GM19099 (cell line): Measurements from ENCODE around the gene BICD2.

Experiments used
- POLR2A ChIP-seq: IDR thresholded peaks from 3 replicates; pipeline ENCODE4 v1.6.1; 2011; ENCODE audit warnings: low read depth; ENCODE audit not compliant: insufficient read length; ENCODE audit errors: extremely low read depth

BICD2 gene

GRCh38 chr9:92680166-92681119 lies 84.2 kb downstream of the BICD2 start:
- no peak for TF ChIP-seq POLR2A

GRCh38 chr9:92679413-92680165 lies 85.0 kb downstream of the BICD2 start:
- no peak for TF ChIP-seq POLR2A

GRCh38 chr9:92671323-92671722 lies 93.3 kb downstream of the BICD2 start:
- TF ChIP-seq POLR2A = no peak

GRCh38 chr9:92669890-92670708 lies 94.5 kb downstream of the BICD2 start, which contains the start of gene IPPK:
TSS of gene IPPK (minus strand) at chr9:92670131. CDS start at chr9:92669988, 143 bp downstream.
- peak; percentile 96 for TF ChIP-seq POLR2A

GRCh38 chr9:92669527-92669889 lies 95.1 kb downstream of the BICD2 start:
- no peak for TF ChIP-seq POLR2A

- no peak for TF ChIP-seq POLR2A
Measured at GRCh38 chr9:92668746-92669526, 95.7 kb downstream of the BICD2 start.

GRCh38 chr9:92666912-92667532 lies 97.6 kb downstream of the BICD2 start:
- TF ChIP-seq POLR2A = no peak

- TF ChIP-seq POLR2A = no peak
Measured at GRCh38 chr9:92666236-92666635, 98.4 kb downstream of the BICD2 start.

- TF ChIP-seq POLR2A = no peak
Measured at GRCh38 chr9:92665836-92666235, 98.8 kb downstream of the BICD2 start.

GRCh38 chr9:92664394-92665152 lies 100.1 kb downstream of the BICD2 start:
- no peak for TF ChIP-seq POLR2A

GRCh38 chr9:92663951-92664350 lies 100.7 kb downstream of the BICD2 start:
- no peak for TF ChIP-seq POLR2A

- no peak for TF ChIP-seq POLR2A
Measured at GRCh38 chr9:92663126-92663525, 101.5 kb downstream of the BICD2 start.

- TF ChIP-seq POLR2A = no peak
Measured at GRCh38 chr9:92661743-92662142, 102.9 kb downstream of the BICD2 start.
